ENCODE measurements around the gene DNAH6.
"Not testable (repeated sequence)": the region's sequence is repeated elsewhere in the genome, so short reads cannot be mapped to it uniquely, and the experiment has no call there.

Gene DNAH6

DNA sequence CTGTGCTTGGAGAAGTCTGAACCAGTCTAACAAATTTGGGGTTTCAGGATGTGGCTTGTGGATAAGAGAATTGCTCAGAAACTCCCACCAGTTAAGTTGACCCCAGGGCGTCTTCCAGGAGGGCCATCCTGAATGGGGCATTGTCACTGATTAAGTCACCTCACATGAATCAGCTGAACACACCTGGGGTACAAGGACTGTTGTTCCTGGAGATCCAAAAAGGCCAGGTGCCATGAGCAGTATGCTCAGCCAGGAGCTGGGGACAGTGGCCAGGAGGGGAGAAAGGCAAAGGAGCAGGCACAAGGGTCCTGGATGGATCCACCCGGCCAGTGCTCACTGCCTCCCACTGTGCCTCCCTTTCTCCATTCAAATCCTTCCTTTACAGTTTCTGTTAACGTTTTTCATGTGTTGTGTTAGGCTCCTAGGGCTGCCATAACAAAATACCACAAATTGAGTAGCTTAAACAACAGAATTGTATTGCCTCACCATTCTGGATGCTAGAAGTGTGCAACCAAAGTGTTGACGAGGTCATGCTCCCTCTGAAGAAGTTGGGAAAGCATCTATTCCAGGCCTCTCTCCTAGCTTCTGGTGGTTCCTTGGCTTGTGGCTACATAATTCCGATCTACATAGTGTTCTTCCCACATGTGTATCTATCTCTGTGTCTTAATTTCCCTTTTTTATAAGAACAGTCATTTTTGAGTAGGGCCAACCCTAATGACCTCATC, 331.2 kb downstream of the DNAH6 start:
- no peak for DNase-seq

DNA sequence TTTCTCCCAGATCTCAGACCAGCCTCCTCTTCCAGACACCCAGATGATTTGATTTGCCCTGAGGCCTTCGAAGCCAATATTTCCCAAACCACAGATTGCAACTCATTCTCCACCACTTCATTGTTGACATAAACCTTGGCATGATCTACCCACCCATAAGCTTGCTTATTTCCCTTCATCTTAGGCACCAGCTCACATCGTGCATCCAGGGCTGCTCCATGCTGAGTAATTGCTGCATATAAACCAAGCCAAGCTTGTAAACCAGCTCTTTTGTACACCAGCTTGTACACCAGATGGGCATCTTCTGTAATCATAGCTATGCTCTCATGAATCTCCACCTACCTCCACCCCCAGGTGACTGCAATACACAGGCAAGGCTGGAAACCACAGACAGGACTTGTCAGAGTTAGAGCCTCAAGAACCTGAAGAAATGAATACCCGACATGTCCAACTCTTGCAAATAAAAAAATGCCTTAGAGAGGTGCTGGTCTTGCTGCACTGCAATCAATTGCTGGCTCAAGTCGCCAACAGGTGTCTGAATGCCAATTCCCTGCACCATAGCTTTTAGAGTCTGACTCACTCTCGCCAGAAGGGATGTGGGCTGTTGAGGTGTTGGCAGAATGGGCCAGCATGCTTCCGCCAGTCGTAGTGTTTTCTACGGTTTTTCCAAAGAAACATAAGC, 333.1 kb downstream of the DNAH6 start:
- DNase-seq, result no peak

DNA sequence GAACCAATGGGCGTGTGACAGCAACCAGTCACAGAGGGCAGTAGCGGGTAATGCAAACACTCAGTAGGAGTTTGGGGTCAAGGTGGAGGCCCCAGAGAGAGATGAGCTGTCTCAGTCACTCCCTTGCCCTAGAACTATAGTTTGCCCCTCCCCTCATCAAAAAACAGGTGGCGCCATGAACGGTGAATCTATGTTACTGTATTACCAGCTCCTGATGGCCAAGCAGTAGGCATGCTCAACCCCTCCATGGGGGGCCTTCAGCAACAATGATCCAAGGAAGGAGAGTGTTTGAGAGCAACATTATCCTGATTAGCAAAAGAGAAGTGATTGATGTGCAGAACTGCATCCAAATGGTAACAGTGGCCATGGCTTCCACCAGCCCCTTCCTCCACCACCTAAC, 334.2 kb downstream of the DNAH6 start:
- no peak for DNase-seq

DNA sequence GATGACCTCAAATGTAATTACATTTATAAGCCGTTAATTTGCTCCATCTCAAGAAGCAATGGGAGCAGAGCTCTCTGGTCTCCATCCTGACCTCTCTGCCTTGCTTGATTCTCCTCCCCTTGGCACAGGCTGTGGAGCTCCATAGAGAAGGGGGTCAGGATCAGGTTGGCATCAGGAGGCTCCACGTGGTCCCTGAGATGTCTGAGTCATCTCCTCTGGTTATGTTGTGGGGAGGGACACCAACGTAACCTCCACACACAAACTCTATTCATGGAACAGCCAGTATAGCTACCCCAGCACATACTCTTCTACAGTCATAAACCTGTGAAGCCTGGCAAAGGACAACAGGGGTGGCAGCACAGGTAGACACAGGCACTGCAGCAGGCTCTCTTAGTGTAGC, 335.6 kb downstream of the DNAH6 start:
- DNase-seq, result peak; percentile 24

DNA sequence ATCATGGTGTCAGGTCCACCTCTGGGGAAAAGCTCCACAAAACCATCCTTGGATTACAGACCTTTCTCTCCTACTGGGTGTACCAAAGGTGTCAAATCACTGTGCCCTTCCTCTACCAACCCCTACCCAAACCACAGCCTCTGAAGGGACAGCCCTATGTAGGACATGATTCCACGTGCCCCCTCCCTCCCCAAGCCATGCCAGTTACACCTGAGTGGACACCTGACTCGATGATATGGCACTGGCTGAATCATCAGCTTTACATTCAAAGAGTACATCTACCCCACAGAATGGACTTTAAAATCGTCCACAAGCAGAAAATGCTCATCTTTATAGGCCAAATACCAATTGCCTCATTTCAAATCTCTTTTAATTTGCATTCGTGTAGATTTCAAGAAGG, 338.6 kb downstream of the DNAH6 start:
- peak; percentile 25 for DNase-seq

DNA sequence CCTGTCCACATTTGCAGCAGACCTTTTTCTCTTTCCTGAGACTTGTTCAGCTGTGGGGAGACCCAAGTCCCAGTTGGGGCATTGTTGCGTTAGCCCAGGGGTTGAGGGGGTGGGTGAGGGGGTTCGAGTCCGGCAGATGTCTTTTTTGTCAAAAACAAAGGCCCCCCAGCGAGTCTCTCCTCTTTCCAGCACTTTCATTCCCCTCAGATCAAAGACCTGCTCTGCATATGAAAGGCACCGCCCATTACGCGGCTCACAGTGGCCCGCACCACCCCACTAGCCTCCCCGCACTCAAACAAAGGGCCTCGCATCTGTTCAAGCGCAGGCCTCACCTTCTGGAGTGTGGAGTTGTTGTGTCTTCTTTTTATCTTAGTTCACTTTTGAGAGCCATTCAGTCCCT, 339.4 kb downstream of the DNAH6 start:
- peak; percentile 31 for DNase-seq

DNA sequence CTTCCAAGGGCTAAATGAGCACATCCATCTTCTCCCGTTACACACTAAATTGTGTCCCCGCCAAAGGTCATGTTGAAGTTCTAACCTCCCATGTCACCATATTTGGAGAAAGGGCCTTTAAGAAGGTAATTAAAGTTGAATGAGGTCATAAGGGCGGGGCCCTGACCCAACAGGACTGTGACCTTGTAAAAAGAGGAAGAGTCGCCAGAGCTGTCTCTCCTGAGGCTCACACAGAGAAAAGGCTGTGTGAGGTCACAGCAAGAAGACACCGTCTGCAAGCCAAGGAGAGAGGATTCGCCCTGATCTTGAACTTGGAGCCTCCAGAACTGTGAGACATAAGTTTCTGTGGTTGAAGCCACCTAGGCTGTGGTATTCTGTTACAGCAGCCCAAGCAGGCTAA, 340.5 kb downstream of the DNAH6 start:
- no peak for DNase-seq

DNA sequence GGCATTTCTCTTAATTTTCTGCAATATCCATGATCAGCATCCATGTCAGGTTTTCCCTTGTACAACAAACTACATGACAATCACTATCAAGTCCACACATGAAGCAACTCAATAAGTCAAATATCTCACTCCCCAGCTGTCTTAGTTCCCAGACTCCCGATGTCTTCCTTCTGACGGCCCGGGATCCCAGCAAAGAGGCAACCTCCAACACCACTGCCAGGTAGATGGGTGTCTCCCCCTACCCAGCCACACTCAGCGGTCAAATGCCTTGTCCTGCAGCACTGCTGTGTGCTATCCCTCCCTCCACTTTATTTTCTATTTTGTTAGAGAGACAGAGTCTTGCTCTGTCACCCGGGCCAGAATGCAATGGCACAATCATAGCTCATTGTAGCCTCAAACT, 341.3 kb downstream of the DNAH6 start:
- no peak for DNase-seq

DNA sequence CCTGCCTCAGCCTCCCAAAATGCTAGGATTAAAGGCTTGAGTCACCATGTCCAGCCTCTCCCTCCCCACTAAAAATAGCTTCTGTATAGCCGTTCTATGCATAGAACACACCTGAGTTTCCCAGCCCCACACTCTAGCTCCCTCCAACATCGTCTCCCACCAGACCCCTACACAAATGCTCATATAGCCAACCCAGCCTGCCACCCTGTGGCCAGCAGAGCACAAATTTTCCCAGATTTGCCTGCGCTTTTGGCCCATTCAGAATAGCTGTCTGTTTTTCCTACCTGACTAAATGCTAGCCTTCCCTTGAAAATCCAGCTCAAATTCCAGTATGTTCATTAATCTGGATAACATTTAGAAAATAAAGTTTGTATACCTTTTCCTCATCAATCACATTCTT, 341.8 kb downstream of the DNAH6 start:
- DNase-seq, result no peak

DNA sequence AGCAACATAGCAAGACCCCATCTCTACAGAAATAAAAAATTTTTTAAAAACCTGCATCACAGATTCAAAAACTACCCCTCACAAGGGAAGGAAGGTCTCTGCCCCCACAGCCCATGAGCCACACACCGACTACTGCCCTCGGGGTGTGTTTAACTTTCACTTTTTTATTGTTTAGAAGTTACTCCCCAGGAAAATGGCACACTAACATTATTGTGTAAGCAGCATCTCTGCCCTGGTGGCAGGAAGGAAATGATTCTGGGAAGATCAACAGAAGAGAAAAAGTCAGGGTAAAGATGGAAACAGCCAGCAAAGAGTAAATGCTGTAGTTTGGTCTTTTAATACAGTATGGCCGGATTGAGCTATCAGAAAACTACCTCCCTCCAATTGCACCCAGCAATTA, 342.6 kb downstream of the DNAH6 start:
- no peak for DNase-seq

DNA sequence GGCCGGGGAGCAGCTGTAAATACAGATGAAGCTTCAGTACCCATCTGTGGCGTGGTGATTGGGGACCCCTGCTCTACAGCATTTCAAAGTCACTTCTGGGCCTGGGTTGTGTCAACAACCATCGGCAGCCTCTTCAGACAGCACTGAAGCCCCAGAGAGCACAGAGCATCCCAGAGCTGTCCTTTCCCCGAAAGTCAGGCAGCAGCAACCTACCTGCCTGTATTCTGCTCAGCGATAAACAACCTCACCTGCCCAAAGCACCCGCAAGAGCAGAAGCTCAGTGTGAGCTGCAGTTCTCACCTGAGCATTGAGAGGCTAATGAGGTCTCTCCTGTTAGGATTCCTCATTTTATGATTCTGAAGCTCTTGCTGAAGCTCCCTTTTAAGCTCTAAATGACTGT, 345.2 kb downstream of the DNAH6 start:
- no peak for DNase-seq

DNA sequence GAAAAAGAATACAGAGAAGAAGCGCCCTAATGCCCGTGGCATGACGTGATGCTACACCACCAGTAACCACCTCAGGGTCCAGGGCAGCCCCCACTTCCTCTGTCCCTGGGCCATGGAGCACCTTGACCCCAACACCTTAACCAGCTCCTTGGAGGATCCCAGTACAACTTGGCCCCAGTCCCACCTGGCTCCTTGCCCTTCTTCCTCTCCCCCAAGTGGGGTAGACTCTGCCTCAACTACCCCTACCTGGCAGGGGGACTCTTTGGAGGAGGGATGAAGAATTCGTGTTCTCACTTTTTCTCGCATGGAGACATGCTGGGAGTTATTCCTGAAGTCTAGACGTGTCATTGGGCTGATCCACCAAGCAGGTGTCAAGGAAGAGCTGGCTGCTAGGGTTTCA, 345.7 kb downstream of the DNAH6 start:
- no peak for DNase-seq

DNA sequence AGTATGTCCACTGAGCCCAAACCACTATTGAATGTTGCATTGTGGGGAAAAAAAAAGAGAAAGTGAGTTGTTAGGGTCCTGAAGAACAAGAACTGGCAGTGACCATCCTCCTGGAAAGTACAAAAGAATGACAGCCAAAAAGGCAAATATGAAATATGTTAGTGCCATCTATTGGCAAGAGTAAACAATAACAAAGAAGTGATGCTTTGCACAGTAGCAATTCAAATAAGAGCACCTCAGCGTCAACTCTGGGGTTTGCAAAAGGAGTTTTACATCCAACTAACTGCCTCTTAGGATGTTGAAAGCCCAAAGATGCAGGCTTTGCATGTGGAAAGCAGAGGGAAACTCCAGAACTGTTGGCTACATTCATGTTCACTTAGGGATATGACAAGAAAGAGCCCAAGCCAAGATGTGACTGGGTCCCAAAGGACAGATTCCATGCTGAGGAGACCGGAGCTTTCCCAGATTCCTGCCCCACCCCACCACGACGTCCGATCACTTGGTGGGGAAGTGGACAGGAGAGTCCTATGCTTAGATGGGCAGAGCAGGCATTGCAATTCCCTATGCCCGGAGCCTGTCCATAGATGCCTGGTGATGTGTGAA, 349.0 kb downstream of the DNAH6 start:
- no peak for DNase-seq

DNA sequence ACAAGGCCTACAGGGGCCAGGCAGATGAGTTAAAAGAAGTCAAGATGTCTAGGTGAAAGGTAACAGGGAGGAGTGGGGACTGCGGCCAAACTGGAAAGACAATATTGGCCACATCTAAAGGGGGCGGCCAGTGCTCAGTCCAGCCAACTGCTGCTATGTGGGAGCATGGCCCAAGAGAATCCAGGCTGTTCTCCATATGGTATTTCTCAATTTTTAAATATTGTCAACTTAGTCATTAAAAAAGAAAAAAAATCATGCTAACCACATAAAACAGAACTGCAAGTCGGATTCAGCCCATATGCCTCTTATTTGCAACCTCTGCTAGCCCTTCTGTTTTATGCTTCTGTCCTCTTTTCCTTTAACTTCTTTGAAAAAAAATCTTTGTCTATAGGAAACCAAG, 349.8 kb downstream of the DNAH6 start:
- DNase-seq, result no peak

DNA sequence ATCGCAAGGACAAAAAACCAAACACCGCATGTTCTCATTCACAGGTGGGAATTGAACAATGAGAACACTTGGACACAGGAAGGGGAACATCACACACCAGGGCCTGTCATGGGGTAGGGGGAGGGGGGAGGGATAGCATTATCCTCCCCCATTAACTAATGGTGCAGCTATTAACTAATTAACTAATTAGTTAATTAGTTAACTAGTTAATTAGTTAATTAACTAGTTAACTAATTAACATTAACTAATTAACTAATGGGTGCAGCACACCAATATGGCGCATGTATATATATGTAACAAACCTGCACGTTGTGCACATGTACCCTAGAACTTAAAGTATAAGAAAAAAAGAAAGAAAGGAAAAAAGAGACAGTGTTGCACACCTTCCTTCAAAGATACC, 352.0 kb downstream of the DNAH6 start:
- DNase-seq, result not testable (repeated sequence)
